ENCODE results near the gene COASY. TPM values are rescaled to one million over a fixed set of nuclear protein-coding genes. Genes with fewer than 3 reads are reported as not detected.

The COASY gene
- total and polyA plus RNA-seq, 2 experiments from 2014 or later: 60.1 to 72.1 TPM

- no peaks in the 10 kb centered on the region for H3K27me3 ChIP-seq (ENCODE audit: insufficient read depth)
- ATAC-seq (peak; percentile 81), DNase-seq (ENCODE audit: low spot score) (peak; percentile 96)
- no peaks in the 10 kb centered on the region for H3K9me2 ChIP-seq (ENCODE audit: insufficient read depth)
- H4K20me1 ChIP-seq (replicated peaks; ENCODE audit: insufficient read depth): peaks cover under 1% of the 10 kb centered on the region; the same call in 1 of the 2 replicates
- Mint-ChIP-seq H3K4me1 (peaks cover 18% of the 10 kb centered on the region), H3K4me3 (peak overlapping the region; percentile 87), H3K36me3 (ENCODE audit: low read depth) (no peaks in the 10 kb centered on the region; the same call in 2 of the 3 replicates), H3K9me3 (no peaks in the 10 kb centered on the region), H3K27me3 (ENCODE audit: insufficient read depth, low read depth, poor library complexity) (peaks cover 20% of the 10 kb centered on the region), H3K27ac (peak overlapping the region; percentile 78; the same call in 1 of the 2 replicates)
- peak overlapping the region; percentile 95 for H2AFZ ChIP-seq
- H3K79me2 ChIP-seq (replicated peaks; ENCODE audit: insufficient read depth): no peaks in the 10 kb centered on the region
- peak overlapping the region; percentile 32; the same call in 1 of the 2 replicates for H3K27ac ChIP-seq (ENCODE audit: low read depth)
- H3K36me3 ChIP-seq (ENCODE audit: insufficient read depth): no peaks in the 10 kb centered on the region
- TF ChIP-seq NANOG (IDR thresholded peaks at IDR 0.05; ENCODE audit: borderline replicate concordance) (no peak), ZNF114 (CRISPR knock-in tag; IDR thresholded peaks at IDR 0.05) (no peak), EZH2 (IDR thresholded peaks at IDR 0.05; ENCODE audit: low read depth, unreplicated experiment) (no peak), ZNF331 (CRISPR knock-in tag; IDR thresholded peaks at IDR 0.05; ENCODE audit: low read depth) (no peak), STAT1 (IDR thresholded peaks at IDR 0.05; ENCODE audit: unreplicated experiment) (no peak), CREB1 (CRISPR knock-in tag; IDR thresholded peaks at IDR 0.05; ENCODE audit: low read depth) (peak; percentile 90), POLR2AphosphoS5 (IDR thresholded peaks at IDR 0.05; ENCODE audit: low read depth) (peak; percentile 95), EZH2phosphoT487 (IDR thresholded peaks at IDR 0.05; ENCODE audit: unreplicated experiment) (no peak)
- TF ChIP-seq, protein P1, sequence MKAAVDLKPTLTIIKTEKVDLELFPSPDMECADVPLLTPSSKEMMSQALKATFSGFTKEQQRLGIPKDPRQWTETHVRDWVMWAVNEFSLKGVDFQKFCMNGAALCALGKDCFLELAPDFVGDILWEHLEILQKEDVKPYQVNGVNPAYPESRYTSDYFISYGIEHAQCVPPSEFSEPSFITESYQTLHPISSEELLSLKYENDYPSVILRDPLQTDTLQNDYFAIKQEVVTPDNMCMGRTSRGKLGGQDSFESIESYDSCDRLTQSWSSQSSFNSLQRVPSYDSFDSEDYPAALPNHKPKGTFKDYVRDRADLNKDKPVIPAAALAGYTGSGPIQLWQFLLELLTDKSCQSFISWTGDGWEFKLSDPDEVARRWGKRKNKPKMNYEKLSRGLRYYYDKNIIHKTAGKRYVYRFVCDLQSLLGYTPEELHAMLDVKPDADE (IDR thresholded peaks at IDR 0.05): peak; percentile 63
- TF ChIP-seq, protein P2, sequence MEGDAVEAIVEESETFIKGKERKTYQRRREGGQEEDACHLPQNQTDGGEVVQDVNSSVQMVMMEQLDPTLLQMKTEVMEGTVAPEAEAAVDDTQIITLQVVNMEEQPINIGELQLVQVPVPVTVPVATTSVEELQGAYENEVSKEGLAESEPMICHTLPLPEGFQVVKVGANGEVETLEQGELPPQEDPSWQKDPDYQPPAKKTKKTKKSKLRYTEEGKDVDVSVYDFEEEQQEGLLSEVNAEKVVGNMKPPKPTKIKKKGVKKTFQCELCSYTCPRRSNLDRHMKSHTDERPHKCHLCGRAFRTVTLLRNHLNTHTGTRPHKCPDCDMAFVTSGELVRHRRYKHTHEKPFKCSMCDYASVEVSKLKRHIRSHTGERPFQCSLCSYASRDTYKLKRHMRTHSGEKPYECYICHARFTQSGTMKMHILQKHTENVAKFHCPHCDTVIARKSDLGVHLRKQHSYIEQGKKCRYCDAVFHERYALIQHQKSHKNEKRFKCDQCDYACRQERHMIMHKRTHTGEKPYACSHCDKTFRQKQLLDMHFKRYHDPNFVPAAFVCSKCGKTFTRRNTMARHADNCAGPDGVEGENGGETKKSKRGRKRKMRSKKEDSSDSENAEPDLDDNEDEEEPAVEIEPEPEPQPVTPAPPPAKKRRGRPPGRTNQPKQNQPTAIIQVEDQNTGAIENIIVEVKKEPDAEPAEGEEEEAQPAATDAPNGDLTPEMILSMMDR (conservative IDR thresholded peaks at IDR 0.05; ENCODE audit: low read depth in 2 of 2): no peak; a peak in 1 of 4 replicates
- TF ChIP-seq, protein P3, sequence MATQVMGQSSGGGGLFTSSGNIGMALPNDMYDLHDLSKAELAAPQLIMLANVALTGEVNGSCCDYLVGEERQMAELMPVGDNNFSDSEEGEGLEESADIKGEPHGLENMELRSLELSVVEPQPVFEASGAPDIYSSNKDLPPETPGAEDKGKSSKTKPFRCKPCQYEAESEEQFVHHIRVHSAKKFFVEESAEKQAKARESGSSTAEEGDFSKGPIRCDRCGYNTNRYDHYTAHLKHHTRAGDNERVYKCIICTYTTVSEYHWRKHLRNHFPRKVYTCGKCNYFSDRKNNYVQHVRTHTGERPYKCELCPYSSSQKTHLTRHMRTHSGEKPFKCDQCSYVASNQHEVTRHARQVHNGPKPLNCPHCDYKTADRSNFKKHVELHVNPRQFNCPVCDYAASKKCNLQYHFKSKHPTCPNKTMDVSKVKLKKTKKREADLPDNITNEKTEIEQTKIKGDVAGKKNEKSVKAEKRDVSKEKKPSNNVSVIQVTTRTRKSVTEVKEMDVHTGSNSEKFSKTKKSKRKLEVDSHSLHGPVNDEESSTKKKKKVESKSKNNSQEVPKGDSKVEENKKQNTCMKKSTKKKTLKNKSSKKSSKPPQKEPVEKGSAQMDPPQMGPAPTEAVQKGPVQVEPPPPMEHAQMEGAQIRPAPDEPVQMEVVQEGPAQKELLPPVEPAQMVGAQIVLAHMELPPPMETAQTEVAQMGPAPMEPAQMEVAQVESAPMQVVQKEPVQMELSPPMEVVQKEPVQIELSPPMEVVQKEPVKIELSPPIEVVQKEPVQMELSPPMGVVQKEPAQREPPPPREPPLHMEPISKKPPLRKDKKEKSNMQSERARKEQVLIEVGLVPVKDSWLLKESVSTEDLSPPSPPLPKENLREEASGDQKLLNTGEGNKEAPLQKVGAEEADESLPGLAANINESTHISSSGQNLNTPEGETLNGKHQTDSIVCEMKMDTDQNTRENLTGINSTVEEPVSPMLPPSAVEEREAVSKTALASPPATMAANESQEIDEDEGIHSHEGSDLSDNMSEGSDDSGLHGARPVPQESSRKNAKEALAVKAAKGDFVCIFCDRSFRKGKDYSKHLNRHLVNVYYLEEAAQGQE (IDR thresholded peaks at IDR 0.05; ENCODE audit: unreplicated experiment): no peak
- no peaks in the 10 kb centered on the region; the same call in none of the 2 replicates for H3F3A ChIP-seq (replicated peaks; ENCODE audit: low read depth)
- peak overlapping the region; percentile 92 for H3K4me2 ChIP-seq
- H3K4me1 ChIP-seq (ENCODE audit: insufficient read depth): peaks cover 8% of the 10 kb centered on the region; the same call in 1 of the 2 replicates
- peak overlapping the region; percentile 93 for H3K4me3 ChIP-seq
Measured at GRCh38 chr17:42554250-42555121, 7.5 kb upstream of the COASY start.

Data from GM23338 (cell line).